ENCODE measurements around the gene TRAPPC13.

The TRAPPC13 gene

DNA sequence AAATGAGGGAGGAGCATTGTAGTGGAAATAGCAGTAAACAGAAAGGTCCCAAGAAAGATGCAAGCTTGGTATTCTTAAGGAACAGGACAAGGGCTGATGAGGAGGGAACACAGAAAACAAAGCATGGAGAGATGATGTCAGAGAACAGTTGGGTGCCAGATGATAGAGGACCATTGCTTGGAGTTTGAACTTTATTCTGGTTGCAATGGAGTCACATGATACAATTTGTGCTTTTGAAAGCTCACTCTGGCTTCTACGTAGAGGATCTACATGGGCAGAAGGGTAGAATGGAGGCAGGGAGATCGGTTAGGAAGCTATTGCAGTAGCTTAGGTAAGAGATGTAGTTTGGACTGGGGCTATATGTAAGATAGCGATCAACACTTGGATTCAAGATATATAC is 57.3 kb downstream of the TRAPPC13 start:
- ATAC-seq = no peak

DNA sequence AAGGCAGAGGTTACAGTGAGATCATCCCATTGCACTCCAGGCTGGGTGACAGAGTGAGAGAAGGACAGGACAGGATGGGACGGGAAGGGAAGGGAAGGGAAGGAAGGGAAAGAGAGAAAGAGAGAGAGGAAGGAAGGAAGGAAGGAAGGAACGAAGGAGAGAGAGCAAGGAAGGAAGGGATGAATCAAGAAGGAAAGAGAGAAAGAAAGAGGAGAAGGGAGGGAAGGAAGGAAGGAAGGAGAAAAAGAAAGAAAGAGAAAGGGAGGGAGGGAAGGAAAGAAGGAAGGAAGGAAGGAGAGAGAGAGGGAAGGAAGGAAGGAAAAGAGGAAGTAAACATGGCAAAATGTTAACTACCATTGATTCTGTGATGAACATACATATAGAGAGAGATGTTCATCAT is 68.3 kb downstream of the TRAPPC13 start:
- no peak for ATAC-seq

DNA sequence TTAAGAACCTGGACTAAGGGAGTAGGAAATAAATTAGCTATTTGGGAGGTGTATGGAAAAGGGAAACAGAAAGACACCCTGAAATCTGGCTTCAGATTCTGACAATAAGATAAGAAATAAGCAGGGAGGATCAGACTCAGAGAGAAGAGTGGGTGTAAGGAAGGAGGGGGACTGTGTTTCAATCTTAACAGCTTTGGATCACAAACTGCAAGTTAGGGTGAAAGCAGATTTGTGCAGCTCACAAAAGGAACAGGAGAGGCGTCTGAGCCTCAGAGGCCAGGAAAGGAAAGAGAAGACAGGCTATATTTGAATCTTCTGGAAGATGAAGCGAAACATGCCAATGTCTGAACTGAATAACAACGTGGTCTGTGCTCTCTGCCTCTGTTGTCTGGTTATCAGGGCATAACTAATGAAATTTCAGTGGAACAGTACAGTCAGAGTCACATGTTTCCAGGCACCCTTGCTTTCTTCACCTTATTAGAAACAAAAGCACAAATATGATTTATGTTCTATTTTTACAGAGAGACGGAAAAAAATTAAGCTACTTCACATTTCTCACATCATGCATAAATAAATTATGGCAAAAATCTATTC is 70.4 kb downstream of the TRAPPC13 start:
- ATAC-seq = no peak

DNA sequence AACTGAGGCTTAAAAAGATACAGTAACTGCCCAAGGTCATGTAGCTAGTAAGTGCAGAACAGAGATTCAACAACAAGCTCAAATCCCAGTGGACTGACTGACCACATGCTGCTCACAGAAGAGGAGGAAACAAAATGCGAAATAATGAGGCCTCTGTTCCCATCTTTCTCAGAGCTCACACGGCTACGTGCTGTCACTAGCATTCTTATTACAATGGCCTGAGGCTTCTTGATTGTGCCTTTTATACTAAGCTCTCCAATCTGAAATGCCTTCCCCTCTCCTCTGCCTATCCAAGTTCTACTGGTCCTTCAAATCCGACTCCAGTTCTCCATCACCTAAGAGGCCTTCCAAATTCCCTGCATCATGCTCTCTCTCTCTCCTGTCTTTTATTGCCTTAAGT is 71.1 kb downstream of the TRAPPC13 start:
- no peak for ATAC-seq

DNA sequence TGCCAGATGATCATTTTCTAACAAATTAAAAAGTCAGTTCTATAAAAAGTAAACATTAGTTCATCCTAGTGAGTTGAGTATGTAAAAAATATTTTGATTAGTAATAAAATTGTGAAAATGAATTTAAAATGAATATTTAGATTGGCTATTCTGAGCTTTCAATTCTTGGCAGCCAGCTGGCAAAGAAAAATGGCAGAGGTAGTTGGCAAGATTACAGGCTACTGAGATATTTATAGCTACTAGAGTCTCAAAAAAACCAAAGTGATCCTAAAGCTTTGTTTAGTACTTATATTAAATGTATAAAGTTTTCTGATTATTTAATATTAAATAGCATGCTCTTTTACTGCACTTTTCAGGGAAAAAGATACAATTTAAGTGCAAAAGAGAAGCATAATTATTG is 72.1 kb downstream of the TRAPPC13 start:
- no peak for ATAC-seq

DNA sequence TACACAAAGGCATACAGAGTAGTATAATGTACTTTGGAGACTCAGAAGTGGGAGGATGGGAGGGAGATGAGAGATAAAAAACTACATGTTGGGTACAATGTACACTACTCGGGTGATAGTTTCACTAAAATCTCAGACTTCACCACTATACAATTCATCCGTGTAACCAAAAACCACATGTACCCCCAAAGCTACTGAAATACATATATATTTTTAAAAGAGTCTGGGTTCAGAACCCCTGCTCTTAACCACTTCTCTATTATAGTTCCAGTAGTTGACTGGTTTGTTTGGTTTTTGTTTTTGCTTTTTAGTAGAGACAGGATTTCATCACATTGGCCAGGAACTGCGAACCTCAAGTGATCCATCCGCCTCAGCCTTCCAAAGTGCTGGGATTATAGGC is 74.5 kb downstream of the TRAPPC13 start:
- no peak for ATAC-seq

DNA sequence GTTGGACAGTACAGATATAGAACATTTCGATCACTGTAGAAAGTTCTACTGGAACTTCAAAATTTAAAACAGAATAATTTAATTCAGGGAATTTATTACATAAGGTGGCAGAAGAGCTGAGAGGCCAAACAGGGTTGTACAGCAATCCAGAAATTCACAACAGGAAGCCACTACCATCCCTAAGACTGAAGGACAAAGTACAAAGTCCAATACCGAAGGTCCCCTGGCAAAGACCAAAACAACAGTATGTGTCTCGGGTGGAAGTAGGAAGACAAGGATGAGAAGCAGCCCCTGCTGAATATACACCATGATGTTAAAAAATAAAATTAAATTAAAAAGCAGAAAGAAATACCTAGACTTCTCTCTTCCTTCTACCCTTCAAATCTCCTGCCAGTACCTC is 77.2 kb downstream of the TRAPPC13 start:
- no peak for ATAC-seq

DNA sequence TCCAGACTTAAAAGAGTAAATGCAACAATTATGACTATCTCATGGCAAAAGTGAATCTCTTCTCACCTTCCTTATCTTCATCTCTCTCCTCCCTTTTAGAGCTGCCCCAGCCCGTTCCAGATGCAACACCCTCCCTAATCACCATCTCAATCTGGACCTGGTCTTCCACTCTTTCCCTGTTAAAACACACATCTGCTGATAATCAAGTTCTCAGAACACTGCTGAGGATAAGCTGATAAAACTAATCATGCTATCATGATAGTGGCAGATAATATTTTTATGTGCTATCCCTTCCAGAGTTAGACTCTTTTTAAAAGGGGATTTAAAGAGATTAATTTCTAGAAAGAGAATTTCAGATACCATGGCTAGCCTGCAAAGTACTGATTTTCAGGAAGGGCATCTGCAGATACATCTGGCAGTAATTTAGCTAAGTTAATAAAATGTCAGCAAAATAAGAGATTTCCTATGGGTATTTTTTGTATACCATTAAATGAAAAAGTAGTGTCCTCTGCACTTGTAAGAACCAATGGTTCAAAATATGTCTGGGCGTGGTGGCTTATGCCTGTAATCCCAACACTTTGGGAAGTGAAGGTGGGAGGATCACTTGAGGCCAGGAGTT is 79.9 kb downstream of the TRAPPC13 start:
- no peak for ATAC-seq

DNA sequence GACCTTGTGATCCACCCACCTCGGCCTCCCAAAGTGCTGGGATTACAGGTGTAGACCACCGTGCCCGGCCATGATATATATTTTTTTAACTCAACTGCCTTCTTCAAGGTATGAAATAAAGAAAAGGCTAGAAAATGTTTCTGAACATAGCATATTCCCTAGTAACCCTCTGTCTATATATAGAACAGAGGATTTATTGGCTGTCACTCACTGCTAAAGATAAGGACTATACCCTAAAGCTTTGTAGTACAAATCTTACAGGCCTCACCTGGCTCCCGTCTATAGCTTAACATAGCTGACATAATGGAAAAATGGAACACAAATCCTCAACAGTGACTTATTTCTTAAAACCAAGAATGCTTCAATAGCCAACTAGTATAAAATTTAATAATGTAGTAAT is 82.8 kb downstream of the TRAPPC13 start:
- no peak for ATAC-seq

DNA sequence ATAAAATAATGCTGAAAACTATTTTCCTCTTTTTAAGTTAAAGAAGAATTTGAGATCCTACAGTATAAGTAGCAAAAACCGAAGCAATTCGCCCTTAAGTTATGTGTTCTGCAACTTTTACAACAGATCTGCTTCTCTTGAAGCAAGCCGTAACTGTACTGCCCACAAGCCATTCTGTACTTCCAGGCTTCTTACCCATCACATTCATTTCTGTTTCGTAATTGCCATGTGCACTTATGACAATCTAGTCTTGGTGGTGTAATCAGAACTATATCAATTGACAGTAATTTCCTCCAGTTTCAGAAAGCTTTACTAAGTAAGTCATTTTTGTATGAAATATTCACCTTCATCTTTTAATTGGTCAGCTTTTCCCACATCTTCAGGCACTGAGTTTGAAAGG is 83.3 kb downstream of the TRAPPC13 start:
- no peak for ATAC-seq
